HG03066 (cell line): ENCODE measurements around the gene UNC13D.
"Not testable (repeated sequence)": the region's sequence is repeated elsewhere in the genome, so short reads cannot be mapped to it uniquely, and the experiment has no call there.

Source experiments
- ATAC-seq: cut with Tn5 transposase; IDR thresholded peaks from one replicate; pipeline ENCODE4 v1.9.1; 2021; ENCODE audit warnings: low read depth; ENCODE audit not compliant: unreplicated experiment

Gene UNC13D

GRCh38 chr17:75808549-75808904, 35.7 kb downstream of the UNC13D start:
- no peak for ATAC-seq

- ATAC-seq = no peak
These were observed 36.3 kb downstream of the UNC13D start for GRCh38 chr17:75807861-75808260.

- ATAC-seq = no peak
These were observed 37.2 kb downstream of the UNC13D start for GRCh38 chr17:75806822-75807500.

- no peak for ATAC-seq
These were observed 40.3 kb downstream of the UNC13D start for GRCh38 chr17:75803883-75804282.

GRCh38 chr17:75799402-75799801, 44.8 kb downstream of the UNC13D start:
- ATAC-seq = no peak

GRCh38 chr17:75795820-75796607, 48.2 kb downstream of the UNC13D start:
- no peak for ATAC-seq

GRCh38 chr17:75793460-75793859, 50.7 kb downstream of the UNC13D start:
- no peak for ATAC-seq

- ATAC-seq = no peak
These were observed 53.0 kb downstream of the UNC13D start for GRCh38 chr17:75791254-75791653.

- ATAC-seq = peak; percentile 50
These were observed 59.0 kb downstream of the UNC13D start for GRCh38 chr17:75785016-75785890.

GRCh38 chr17:75784473-75785015, 59.7 kb downstream of the UNC13D start, which contains the start of gene UNK:
Gene UNK (plus strand): TSS chr17:75784806. CDS start chr17:75784881, 75 bp downstream.
- ATAC-seq = peak; percentile 44

- no peak for ATAC-seq
These were observed 60.3 kb downstream of the UNC13D start for GRCh38 chr17:75783803-75784472.

GRCh38 chr17:75783069-75783783, 61.0 kb downstream of the UNC13D start:
- no peak for ATAC-seq

- ATAC-seq = no peak
These were observed 64.0 kb downstream of the UNC13D start for GRCh38 chr17:75779987-75780889.

GRCh38 chr17:75779250-75779986, 64.8 kb downstream of the UNC13D start:
- peak; percentile 67 for ATAC-seq

GRCh38 chr17:75778861-75779249, 65.3 kb downstream of the UNC13D start:
- ATAC-seq = peak; percentile 7

- not testable (repeated sequence) for ATAC-seq
These were observed 65.9 kb downstream of the UNC13D start for GRCh38 chr17:75778066-75778860.

GRCh38 chr17:75777296-75777922, 66.8 kb downstream of the UNC13D start:
- ATAC-seq = no peak
